GM19438 (cell line): ENCODE data around the gene SETSIP.
A peak's percentile ranks its signal among the peaks of the same experiment; 100 is the strongest.
"Not testable (repeated sequence)": the region's sequence is repeated elsewhere in the genome, so short reads cannot be mapped to it uniquely, and the experiment has no call there.

Experiments
- ATAC-seq: cut with Tn5 transposase; IDR thresholded peaks from one replicate; pipeline ENCODE4 v1.9.1; 2021; ENCODE audit warnings: low read depth; ENCODE audit not compliant: unreplicated experiment

The SETSIP gene, protein sequence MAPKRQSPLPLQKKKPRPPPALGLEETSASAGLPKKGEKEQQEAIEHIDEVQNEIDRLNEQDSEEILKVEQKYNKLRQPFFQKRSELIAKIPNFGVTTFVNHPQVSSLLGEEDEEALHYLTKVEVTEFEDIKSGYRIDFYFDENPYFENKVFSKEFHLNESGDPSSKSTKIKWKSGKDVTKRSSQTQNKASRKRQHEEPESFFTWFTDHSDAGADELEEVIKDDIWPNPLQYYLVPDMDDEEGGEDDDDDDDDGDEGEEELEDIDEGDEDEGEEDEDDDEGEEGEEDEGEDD

GRCh38 chr1:92075311-92075710 is at the start of gene SETSIP:
Gene SETSIP, minus strand, starts transcription at chr1:92075411. Its CDS starts 0 bp downstream, at chr1:92075411.
- no peak for ATAC-seq

DNA sequence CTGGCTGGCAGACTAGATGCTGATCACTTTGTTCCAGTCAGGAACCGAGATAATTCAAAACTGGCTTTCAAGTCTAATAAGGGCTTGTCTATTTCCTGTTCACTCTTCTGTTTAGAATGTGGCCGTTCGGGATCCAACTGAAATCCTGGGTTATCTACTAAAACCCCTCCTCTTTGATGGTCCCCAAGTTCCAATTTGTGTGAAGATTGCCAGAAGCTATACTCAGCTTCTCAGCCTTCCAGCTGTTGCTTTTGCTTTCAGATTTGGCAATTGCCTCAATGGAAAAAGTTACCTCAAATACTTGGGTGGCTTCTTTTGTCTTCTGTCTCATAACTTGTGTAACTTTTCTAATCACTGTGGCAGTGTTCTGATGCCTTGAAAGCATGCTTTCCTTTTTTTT is 48.7 kb upstream of the SETSIP start:
- ATAC-seq, result no peak

- no peak for ATAC-seq
These were observed 43.6 kb upstream of the SETSIP start for GRCh38 chr1:92118826-92119225.

DNA sequence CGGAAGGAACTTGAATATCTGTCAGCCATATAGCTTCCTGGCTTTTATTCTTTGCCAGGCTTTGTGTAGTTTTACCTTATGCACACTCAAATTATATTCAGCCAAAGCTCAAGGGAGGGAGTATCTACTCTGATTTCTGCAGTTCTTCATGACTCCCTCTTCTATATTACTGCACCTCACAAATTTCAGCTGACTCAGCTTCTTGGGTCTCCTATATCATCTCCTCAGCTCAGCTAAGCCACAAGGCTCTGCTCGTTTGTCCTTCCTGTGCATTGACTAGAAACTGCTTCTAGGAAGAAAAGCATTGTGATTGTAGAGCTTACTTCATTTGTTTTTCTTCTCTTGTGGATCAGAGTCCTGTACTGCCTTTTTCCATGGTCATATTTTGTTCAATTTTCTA is 42.3 kb upstream of the SETSIP start:
- ATAC-seq, result no peak

GRCh38 chr1:92108631-92109030 is 33.4 kb upstream of the SETSIP start:
- no peak for ATAC-seq

DNA sequence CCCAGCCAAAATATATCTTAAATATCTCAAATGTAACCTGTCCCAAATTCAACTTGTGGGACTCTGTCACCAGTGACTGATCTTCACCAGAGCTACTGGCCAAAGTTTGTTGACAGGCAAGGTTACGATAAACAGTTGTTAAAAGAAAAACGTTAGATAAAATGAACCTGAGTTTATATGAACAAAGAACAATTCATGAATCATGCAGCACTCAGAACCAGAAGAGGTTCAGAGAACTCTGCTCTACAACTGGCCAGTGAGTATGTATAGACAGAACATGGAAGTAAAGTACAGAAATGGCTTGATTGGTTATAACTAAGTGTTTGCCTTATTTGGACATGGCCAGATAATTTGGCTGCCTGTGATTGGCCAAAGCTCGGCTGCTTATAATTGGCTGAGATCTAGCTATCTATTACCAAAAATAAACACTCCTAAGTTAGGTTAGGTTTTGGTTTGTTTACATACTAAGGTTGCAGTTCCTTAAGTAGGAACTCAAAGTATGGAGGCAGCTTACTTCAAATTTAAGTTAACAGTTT is 30.4 kb upstream of the SETSIP start:
- ATAC-seq, result no peak

DNA sequence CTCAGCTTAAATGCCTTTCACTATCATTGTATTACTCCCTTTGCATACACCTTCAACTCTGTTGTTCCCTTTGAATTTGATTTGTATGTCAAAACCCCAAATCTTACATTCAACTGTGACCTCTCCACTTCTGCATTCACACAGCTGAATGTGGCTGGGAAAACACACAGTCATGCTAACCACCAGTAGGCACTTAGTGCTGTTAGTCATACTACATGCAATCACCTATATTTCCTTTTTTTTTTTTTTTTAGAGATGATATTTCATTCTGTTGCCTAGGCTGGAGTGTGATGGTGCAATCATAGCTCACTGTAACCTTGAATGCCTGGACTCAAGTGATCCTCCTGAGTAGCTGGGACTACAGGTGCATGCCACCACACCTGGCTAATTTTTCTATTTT is 21.1 kb upstream of the SETSIP start:
- no peak for ATAC-seq

- no peak for ATAC-seq
These were observed 20.7 kb upstream of the SETSIP start for GRCh38 chr1:92095874-92096273.

DNA sequence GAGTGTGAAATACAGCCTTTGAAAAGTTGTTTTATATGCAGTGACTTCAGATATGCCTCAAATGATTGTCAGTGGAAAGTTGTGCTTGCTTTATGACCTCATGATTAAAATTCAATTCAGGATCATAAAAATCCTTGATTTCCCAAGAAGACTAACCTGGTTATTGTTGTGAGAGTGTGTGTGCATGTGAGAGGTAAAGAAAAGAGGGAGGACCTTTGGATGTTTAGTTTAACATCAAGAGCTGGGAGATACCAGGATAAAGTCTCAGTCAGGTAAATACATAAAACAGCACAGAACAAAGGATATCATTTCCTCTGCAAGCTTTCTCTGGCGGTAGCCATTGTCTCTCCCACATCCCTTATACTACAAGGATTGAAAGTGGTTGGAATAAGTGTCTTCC is 19.4 kb upstream of the SETSIP start:
- no peak for ATAC-seq

- ATAC-seq, result no peak
These were observed 18.9 kb upstream of the SETSIP start for GRCh38 chr1:92094090-92094489.

GRCh38 chr1:92091625-92092024 is 16.4 kb upstream of the SETSIP start:
- no peak for ATAC-seq

- no peak for ATAC-seq
These were observed 12.3 kb upstream of the SETSIP start for GRCh38 chr1:92087542-92087941.

DNA sequence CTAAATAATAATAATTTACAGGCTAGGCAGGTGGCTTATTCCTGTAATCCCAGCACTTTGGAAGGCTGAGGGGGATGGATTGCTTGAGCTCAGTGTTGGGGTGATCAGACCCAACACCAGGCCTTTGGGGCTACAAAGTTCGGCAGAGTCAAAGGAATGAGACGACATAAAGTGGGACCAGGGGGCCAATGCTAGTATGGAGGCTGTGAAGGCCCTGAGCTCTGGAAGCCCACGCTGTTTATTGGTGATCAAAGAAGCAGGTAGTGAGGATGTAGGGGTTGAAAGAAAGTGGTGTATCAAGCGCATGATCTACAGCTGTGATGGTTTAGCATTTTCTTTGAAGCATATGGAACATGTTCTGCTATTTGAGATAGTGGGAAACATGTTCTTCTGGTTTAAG is 10.5 kb upstream of the SETSIP start:
- ATAC-seq, result no peak

GRCh38 chr1:92084651-92085050 is 9.4 kb upstream of the SETSIP start:
- ATAC-seq, result no peak

GRCh38 chr1:92081031-92081430 is 5.8 kb upstream of the SETSIP start:
- ATAC-seq, result no peak

DNA sequence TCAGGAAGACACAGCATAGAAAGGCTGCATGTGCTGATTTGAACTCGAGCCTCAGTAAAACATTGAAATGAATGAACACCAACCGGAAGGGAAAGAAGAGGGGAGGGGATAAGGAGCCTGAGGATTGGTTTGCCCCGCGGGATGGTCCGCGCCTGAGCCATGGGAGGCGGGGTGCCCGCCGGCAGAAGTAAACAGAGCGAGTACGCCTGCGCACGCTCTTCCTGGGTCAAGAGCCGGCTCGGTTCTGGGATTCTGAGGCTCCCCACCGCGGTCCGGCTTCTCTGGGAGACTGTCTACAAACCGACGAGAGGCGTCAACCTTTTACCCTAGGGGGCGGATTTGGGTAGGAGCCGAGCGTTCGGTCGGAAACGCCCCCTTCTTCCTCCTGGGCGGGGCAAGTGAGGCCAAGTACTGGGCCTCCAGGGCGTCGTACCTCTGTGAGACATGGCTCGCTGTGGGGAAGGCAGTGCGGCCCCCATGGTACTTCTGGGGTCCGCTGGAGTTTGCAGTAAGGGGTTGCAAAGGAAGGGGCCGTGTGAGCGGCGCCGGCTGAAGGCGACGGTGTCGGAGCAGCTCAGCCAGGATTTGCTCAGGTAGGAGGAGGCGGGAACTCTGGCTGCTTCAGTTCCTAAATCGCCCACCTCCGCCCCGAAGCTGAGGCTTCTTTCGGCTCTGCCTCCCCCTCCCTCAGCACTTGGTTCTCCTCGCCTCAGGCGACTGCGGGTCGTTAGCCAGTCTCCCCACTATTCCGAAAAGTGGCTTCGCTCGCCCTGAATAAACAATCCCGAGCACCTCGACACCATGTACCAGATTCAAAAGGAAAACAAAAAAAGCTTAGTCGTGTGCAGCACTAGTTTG is 5.1 kb upstream of the SETSIP start, which contains the start of gene BTBD8:
Gene BTBD8 (plus strand): TSS at position 218 of the 858 bp plus-strand sequence. CDS start 227 bp downstream, at position 445.
- peak; percentile 96 for ATAC-seq

DNA sequence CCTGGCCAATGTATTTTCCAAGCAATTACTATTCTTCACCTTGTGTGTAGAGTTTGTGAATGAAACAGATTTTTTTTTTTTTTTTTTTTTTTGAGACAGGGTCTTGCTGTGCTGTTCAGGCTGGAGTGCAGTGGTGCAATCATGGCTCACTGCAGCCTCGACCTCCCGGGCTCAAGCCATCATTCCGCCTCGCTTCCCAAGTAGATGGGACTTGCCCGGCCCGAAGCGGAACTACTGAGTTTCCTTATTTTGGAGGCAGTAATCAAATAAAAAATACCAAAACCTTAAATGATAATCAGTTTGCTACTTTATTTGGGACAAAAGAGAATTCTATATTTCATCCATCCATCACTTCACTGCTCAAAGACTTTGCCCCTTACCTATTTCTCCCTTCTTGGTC is 4.2 kb upstream of the SETSIP start:
- ATAC-seq, result no peak

- ATAC-seq, result not testable (repeated sequence)
These were observed 2.9 kb upstream of the SETSIP start for GRCh38 chr1:92078077-92078476.

- no peak for ATAC-seq
These were observed 1.2 kb upstream of the SETSIP start for GRCh38 chr1:92076363-92076762.

- not testable (repeated sequence) for ATAC-seq
These were observed 765 bp downstream of the SETSIP start for GRCh38 chr1:92074446-92074845.

- no peak for ATAC-seq
These were observed 4.3 kb downstream of the SETSIP start for GRCh38 chr1:92070892-92071291.
